Effector memory CD4-positive, alpha-beta T cell (primary cell): ENCODE measurements around the gene SCG2.
"Not testable (repeated sequence)": the region's sequence is repeated elsewhere in the genome, so short reads cannot be mapped to it uniquely, and the experiment has no call there.

ENCODE experiments used
- DNase-seq, 3 donors: peaks; one replicate each; pipeline ENCODE4 v3.0.0-alpha.2; 2020
- H3K27ac ChIP-seq: 2 replicates; pipeline ENCODE4 v1.7.0; 2013; ENCODE audit warnings: mild to moderate bottlenecking, low read length, moderate library complexity; ENCODE audit not compliant: insufficient read depth, poor library complexity, severe bottlenecking
- H3K27me3 ChIP-seq: replicated peaks from 2 replicates; pipeline ENCODE4 v1.7.0; 2013; ENCODE audit warnings: mild to moderate bottlenecking, low read length; ENCODE audit not compliant: insufficient read depth, control insufficient read depth, poor library complexity, severe bottlenecking
- H3K36me3 ChIP-seq: 2 replicates; pipeline ENCODE4 v1.7.0; 2013; ENCODE audit warnings: mild to moderate bottlenecking, low read length, moderate library complexity; ENCODE audit not compliant: control insufficient read depth, insufficient read depth
- H3K4me1 ChIP-seq: 2 replicates; pipeline ENCODE4 v1.7.0; 2013; ENCODE audit warnings: low read length, mild to moderate bottlenecking; ENCODE audit not compliant: control insufficient read depth, insufficient read depth, poor library complexity, severe bottlenecking
- H3K4me3 ChIP-seq: 2 replicates; pipeline ENCODE4 v1.7.0; 2013; ENCODE audit warnings: low read length, low read depth, mild to moderate bottlenecking; ENCODE audit not compliant: insufficient read depth, poor library complexity, severe bottlenecking
- H3K9me3 ChIP-seq: 2 replicates; pipeline ENCODE4 v1.7.0; 2013; ENCODE audit warnings: mild to moderate bottlenecking, low read length, moderate library complexity; ENCODE audit not compliant: control insufficient read depth

The SCG2 gene

GRCh38 chr2:223597076-223597475 lies 5.1 kb downstream of the SCG2 start:
- no peaks in the 10 kb centered on the region for H3K9me3 ChIP-seq
- H3K27me3 ChIP-seq = no peaks in the 10 kb centered on the region
- no peak for DNase-seq
- no peak overlapping the region for H3K27ac ChIP-seq
- H3K36me3 ChIP-seq = no peaks in the 10 kb centered on the region
- no peak overlapping the region for H3K4me3 ChIP-seq
- no peaks in the 10 kb centered on the region for H3K4me1 ChIP-seq

- Histone ChIP-seq H3K4me1 (no peaks in the 10 kb centered on the region), H3K36me3 (no peaks in the 10 kb centered on the region), H3K27me3 (no peaks in the 10 kb centered on the region), H3K27ac (no peak overlapping the region), H3K4me3 (no peak overlapping the region), H3K9me3 (no peaks in the 10 kb centered on the region)
- DNase-seq = no peak
Measured at GRCh38 chr2:223596208-223596607, 6.0 kb downstream of the SCG2 start.

- no peaks in the 10 kb centered on the region for H3K27me3 ChIP-seq
- H3K4me1 ChIP-seq = no peaks in the 10 kb centered on the region
- no peak overlapping the region for H3K4me3 ChIP-seq
- H3K36me3 ChIP-seq = no peaks in the 10 kb centered on the region
- no peak for DNase-seq
- no peaks in the 10 kb centered on the region for H3K9me3 ChIP-seq
- H3K27ac ChIP-seq = no peak overlapping the region
Measured at GRCh38 chr2:223594831-223595230, 7.3 kb downstream of the SCG2 start.

DNA sequence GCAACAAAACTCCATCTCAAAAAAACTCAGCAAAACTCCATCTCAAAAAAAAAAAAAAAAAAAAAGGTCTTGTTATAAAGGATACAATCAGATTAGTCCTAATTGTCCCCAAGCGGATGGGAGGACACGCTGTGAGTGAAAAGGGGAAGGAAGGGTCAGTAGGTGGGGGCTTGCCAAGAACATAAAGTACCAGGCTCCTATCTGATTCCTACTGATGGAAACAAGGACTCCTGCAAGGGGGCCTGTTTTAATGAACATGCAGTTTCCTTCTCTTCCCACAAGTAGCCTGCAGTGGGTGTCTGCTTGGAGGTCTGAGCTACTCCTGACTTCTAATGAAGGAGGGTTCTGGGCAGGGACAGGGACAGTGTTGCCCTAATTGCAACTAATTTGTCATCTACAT lies 7.9 kb downstream of the SCG2 start:
- H3K4me1 ChIP-seq = no peaks in the 10 kb centered on the region
- H3K27me3 ChIP-seq = no peaks in the 10 kb centered on the region
- H3K27ac ChIP-seq = no peak overlapping the region
- no peak overlapping the region for H3K4me3 ChIP-seq
- no peak for DNase-seq
- no peaks in the 10 kb centered on the region for H3K9me3 ChIP-seq
- no peaks in the 10 kb centered on the region for H3K36me3 ChIP-seq

DNA sequence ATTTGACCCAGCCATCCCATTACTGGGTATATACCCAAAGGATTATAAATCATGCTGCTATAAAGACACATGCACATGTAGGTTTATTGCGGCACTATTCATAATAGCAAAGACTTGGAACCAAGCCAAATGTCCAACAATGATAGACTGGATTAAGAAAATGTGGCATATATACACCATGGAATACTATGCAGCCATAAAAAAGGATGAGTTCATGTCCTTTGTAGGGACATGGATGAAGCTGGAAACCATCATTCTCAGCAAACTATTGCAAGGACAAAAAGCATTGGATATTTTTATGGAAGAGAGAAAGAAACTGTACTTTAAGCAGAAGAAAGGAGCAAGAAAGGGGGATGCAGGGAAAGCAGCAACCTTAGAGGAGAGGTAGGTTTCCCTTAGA lies 9.5 kb downstream of the SCG2 start:
- H3K36me3 ChIP-seq, H3K4me1 ChIP-seq, H3K9me3 ChIP-seq, H3K4me3 ChIP-seq, H3K27me3 ChIP-seq, DNase-seq, H3K27ac ChIP-seq: not testable (repeated sequence)

DNA sequence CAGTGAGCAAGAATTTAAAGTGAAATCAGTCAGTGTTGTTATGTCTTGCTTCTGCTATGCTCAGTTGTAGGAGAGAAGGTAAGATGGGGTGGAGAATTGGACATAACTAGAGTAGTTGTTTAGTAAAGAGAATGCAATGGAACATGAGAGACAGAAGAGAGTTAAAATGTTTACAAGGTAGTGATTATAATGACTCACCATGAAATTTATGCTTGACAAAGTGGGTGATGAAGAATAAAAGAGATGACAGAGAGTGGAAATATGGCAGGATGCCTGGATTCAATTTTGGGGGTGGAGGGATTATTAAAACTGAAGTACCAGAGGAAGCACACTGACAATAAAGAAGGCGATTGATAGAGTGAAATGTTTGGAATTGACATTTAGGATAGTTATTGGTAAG lies 10.6 kb downstream of the SCG2 start:
- no peak overlapping the region for H3K27ac ChIP-seq
- H3K9me3 ChIP-seq = no peaks in the 10 kb centered on the region
- no peaks in the 10 kb centered on the region for H3K4me1 ChIP-seq
- H3K36me3 ChIP-seq = no peaks in the 10 kb centered on the region
- no peaks in the 10 kb centered on the region for H3K27me3 ChIP-seq
- no peak overlapping the region for H3K4me3 ChIP-seq
- no peak for DNase-seq

DNA sequence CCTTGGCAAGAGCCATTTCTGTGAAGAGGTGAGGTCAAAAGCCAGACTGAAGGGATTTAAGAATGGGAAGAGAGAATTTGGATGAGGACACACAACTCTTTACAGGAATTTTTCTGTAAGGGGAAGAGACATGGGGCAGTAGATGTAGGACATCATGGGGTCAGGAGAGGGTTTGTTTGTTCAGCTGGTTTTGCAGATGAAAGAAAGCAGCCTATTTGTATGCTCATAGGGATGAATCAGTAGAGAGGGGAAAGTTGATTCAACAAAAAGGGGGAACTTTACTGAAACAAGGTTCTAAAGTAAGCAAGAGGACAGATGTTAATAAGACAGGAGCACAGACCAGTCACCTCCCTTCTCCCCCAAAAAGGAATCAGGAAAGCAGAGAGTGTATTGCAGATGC lies 11.2 kb downstream of the SCG2 start:
- no peak for DNase-seq
- Histone ChIP-seq H3K9me3 (no peaks in the 10 kb centered on the region), H3K4me1 (no peaks in the 10 kb centered on the region), H3K27ac (no peak overlapping the region), H3K27me3 (no peaks in the 10 kb centered on the region), H3K36me3 (no peaks in the 10 kb centered on the region), H3K4me3 (no peak overlapping the region)

DNA sequence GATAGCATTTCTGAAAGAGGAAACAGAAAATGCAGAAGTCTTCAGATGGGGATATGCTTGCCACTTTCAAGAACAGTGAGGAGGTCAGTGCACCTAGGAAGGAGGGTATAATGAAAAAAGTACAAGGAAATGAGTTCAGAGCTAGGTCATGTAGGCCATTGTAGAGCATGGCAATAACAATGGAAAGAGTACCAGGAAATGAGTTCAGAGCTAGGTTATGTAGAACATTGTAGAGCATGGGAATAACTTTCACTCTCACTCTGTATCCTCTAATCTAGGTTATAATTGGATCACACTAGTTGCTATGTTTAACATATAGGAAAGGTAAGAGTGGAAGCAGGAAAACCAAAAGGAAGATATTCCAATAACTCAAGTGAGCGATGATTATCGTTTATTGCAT lies 12.3 kb downstream of the SCG2 start:
- no peaks in the 10 kb centered on the region for H3K36me3 ChIP-seq
- DNase-seq = no peak
- H3K4me3 ChIP-seq = no peak overlapping the region
- no peaks in the 10 kb centered on the region for H3K4me1 ChIP-seq
- no peaks in the 10 kb centered on the region for H3K27me3 ChIP-seq
- no peak overlapping the region for H3K27ac ChIP-seq
- no peaks in the 10 kb centered on the region for H3K9me3 ChIP-seq

DNA sequence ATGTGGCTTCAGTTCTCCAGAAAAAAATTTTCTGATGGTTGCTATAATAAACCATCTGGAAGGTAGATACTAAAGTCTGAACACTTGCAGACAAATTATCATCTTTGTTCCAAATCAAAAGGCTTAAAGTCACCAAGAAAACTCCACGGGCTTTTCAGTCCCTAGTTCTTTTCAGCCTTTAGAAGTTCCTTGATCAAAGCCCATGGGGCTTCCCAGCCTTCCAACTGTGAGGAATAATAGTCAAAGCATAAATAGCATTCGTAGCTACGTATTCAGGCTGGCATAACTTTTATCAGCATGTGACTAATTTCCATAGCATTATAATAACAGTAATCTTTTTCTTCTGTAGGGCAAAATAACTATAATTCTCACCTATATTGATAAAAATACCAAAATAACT lies 13.9 kb downstream of the SCG2 start:
- H3K36me3 ChIP-seq = no peaks in the 10 kb centered on the region
- no peak overlapping the region for H3K4me3 ChIP-seq

GRCh38 chr2:223587301-223587700 lies 14.9 kb downstream of the SCG2 start:
- H3K9me3 ChIP-seq = no peaks in the 10 kb centered on the region
- DNase-seq = no peak
- no peak overlapping the region for H3K4me3 ChIP-seq
- H3K4me1 ChIP-seq = no peaks in the 10 kb centered on the region
- H3K27ac ChIP-seq = no peak overlapping the region
- no peaks in the 10 kb centered on the region for H3K36me3 ChIP-seq
- no peaks in the 10 kb centered on the region for H3K27me3 ChIP-seq

More for the DNA sequence above, 13.9 kb downstream of the SCG2 start:
- Histone ChIP-seq H3K27me3 (no peaks in the 10 kb centered on the region), H3K9me3 (no peaks in the 10 kb centered on the region), H3K27ac (no peak overlapping the region), H3K4me1 (no peaks in the 10 kb centered on the region)
- no peak for DNase-seq

- Histone ChIP-seq H3K9me3 (no peaks in the 10 kb centered on the region), H3K4me3 (no peak overlapping the region), H3K27ac (no peak overlapping the region), H3K36me3 (no peaks in the 10 kb centered on the region), H3K27me3 (no peaks in the 10 kb centered on the region), H3K4me1 (no peaks in the 10 kb centered on the region)
- no peak for DNase-seq
Measured at GRCh38 chr2:223586261-223586660, 15.9 kb downstream of the SCG2 start.
